H1 (cell line): ENCODE data around the gene MGLL. TPM values are rescaled to one million over a fixed set of nuclear protein-coding genes. Genes with fewer than 3 reads are reported as not detected.

Experiments
- CTCF ChIA-PET: fragments of 300-600 bp; sonication (Branson Sonifier 250); formaldehyde crosslinking; loops from one replicate; lab custom pipeline; 2021; ENCODE audit not compliant: partially characterized antibody; lab: Charles Lee
- POLR2A ChIA-PET: fragments of 300-600 bp; sonication (Branson Sonifier 250); formaldehyde crosslinking; loops from one replicate; lab custom pipeline; 2021; ENCODE audit warnings: inconsistent platforms; ENCODE audit not compliant: partially characterized antibody; lab: Charles Lee
- DNase-seq, 2 experiments: peaks; one replicate each; pipeline versions ENCODE4 v3.0.0 to v3.0.0-alpha.2; 2010 to 2022; ENCODE audit warnings: low spot score in 2 of 2, low read depth in 1 of 2, mixed read lengths in 1 of 2
- FAIRE-seq: peaks from 2 replicates; lab custom pipeline; 2011; peaks lifted over from hg19 to GRCh38; lab: Jason Lieb, UNC
- H2AFZ ChIP-seq: 2 replicates; pipeline ENCODE4 v1.8.1; 2012; ENCODE audit warnings: low read length, inconsistent platforms
- H2AK5ac ChIP-seq: 2 replicates; pipeline ENCODE4 v1.6.1; 2013; ENCODE audit warnings: low read depth, low read length
- H2BK120ac ChIP-seq: replicated peaks from 2 replicates; pipeline ENCODE3; 2013; ENCODE audit warnings: low read depth, low read length, inconsistent platforms
- H2BK12ac ChIP-seq: 2 replicates; pipeline ENCODE4 v1.6.1; 2013; ENCODE audit warnings: low read depth, low read length
- H2BK15ac ChIP-seq: 2 replicates; pipeline ENCODE4 v1.6.1; 2013; ENCODE audit warnings: low read length
- H2BK20ac ChIP-seq: 2 replicates; pipeline ENCODE4 v1.6.1; 2013; ENCODE audit warnings: low read length
- H2BK5ac ChIP-seq: 2 replicates; pipeline ENCODE4 v1.6.1; 2013; ENCODE audit warnings: low read depth, low read length
- H3K14ac ChIP-seq: 2 replicates; pipeline ENCODE4 v1.6.1; 2013; ENCODE audit warnings: inconsistent platforms; ENCODE audit not compliant: insufficient read length
- H3K18ac ChIP-seq: 2 replicates; pipeline ENCODE4 v1.6.1; 2013; ENCODE audit warnings: low read length; ENCODE audit errors: extremely low read depth
- H3K23ac ChIP-seq: 2 replicates; pipeline ENCODE4 v1.6.1; 2013; ENCODE audit warnings: inconsistent platforms; ENCODE audit not compliant: insufficient read length
- H3K23me2 ChIP-seq: 2 replicates; pipeline ENCODE4 v1.6.1; 2013; ENCODE audit warnings: low read depth, low read length
- H3K27ac ChIP-seq: 2 replicates; pipeline ENCODE4 v1.6.1; 2011; ENCODE audit warnings: low read depth, low read length, inconsistent platforms
- H3K27me3 ChIP-seq, 4 experiments: replicated peaks in 1 of 4; 1 replicate in 1 of 4; 2 replicates in 3 of 4; pipeline versions ENCODE4 v1.6.1 to v1.8.1; 2011 to 2013; ENCODE audit warnings: low read length in 3 of 4, mild to moderate bottlenecking in 3 of 4, inconsistent platforms in 2 of 4, mixed read lengths in 2 of 4, moderate library complexity in 1 of 4; ENCODE audit not compliant: control insufficient read depth in 3 of 4, insufficient read depth in 3 of 4; ENCODE audit errors: extremely low read depth in 1 of 4
- H3K36me3 ChIP-seq, 4 experiments: 2 replicates each; pipeline versions ENCODE4 v1.6.1 to v1.8.1; 2011 to 2013; ENCODE audit warnings: mild to moderate bottlenecking in 4 of 4, low read length in 3 of 4, moderate library complexity in 2 of 4, control low read depth in 1 of 4, inconsistent platforms in 1 of 4; ENCODE audit not compliant: insufficient read depth in 4 of 4, control insufficient read depth in 2 of 4
- H3K4ac ChIP-seq: replicated peaks from 2 replicates; pipeline ENCODE3; 2013; ENCODE audit warnings: low read length, low read depth, mixed read lengths, inconsistent platforms; ENCODE audit not compliant: insufficient read length
- H3K4me1 ChIP-seq, 4 experiments: replicated peaks in 1 of 4; 1 replicate in 1 of 4; 2 replicates in 3 of 4; pipeline versions ENCODE4 v1.6.1 to v1.8.1; 2011 to 2013; ENCODE audit warnings: low read length in 3 of 4, inconsistent platforms in 2 of 4, mixed read lengths in 1 of 4; ENCODE audit not compliant: insufficient read depth in 4 of 4, control insufficient read depth in 3 of 4
- H3K4me2 ChIP-seq, 2 experiments: 2 replicates each; pipeline versions ENCODE4 v1.6.1 to v1.8.1; 2011 to 2013; ENCODE audit warnings: low read depth in 2 of 2, low read length in 2 of 2, control low read depth in 1 of 2, inconsistent platforms in 1 of 2, mild to moderate bottlenecking in 1 of 2; ENCODE audit not compliant: insufficient read depth in 1 of 2
- H3K4me3 ChIP-seq, 4 experiments: fragments of 200-600, 300-600 bp in 1 of 4; sonication (generic), shearing (Covaris generic), sonication (Bioruptor Twin) in 1 of 4; 2 replicates each; pipeline versions ENCODE4 v1.5.1 to v1.8.1; 2011 to 2016; ENCODE audit warnings: low read length in 4 of 4, low read depth in 3 of 4, control low read depth in 2 of 4, inconsistent platforms in 2 of 4, mild to moderate bottlenecking in 2 of 4, mixed read lengths in 1 of 4, moderate library complexity in 1 of 4; ENCODE audit not compliant: insufficient read depth in 2 of 4; ENCODE audit errors: extremely low read depth in 1 of 4
- H3K56ac ChIP-seq: replicated peaks from 2 replicates; pipeline ENCODE3; 2013; ENCODE audit warnings: low read depth, mild to moderate bottlenecking, mixed read lengths, low read length, inconsistent platforms; ENCODE audit not compliant: insufficient read length
- H3K79me1 ChIP-seq: 2 replicates; pipeline ENCODE4 v1.6.1; 2013; ENCODE audit warnings: low read depth, low read length, control low read depth
- H3K79me2 ChIP-seq, 2 experiments: 2 replicates each; pipeline versions ENCODE4 v1.6.1 to v1.8.1; 2012 to 2013; ENCODE audit warnings: low read length in 2 of 2, mild to moderate bottlenecking in 2 of 2, inconsistent platforms in 1 of 2; ENCODE audit not compliant: insufficient read depth in 2 of 2, control insufficient read depth in 1 of 2
- H3K9ac ChIP-seq, 4 experiments: replicated peaks in 1 of 4; 1 replicate in 1 of 4; 2 replicates in 3 of 4; pipeline versions ENCODE4 v1.6.1 to v1.8.1; 2011 to 2013; ENCODE audit warnings: low read depth in 3 of 4, low read length in 3 of 4, control low read depth in 2 of 4, mild to moderate bottlenecking in 2 of 4, moderate library complexity in 2 of 4, inconsistent platforms in 1 of 4; ENCODE audit errors: extremely low read depth in 1 of 4
- H3K9me3 ChIP-seq, 2 experiments: 2 replicates each; pipeline versions ENCODE4 v1.6.1 to v1.8.1; 2012 to 2013; ENCODE audit warnings: mild to moderate bottlenecking in 2 of 2, moderate library complexity in 2 of 2, control low read depth in 1 of 2, inconsistent platforms in 1 of 2, low read depth in 1 of 2, low read length in 1 of 2, mixed read lengths in 1 of 2; ENCODE audit not compliant: insufficient read depth in 2 of 2
- H4K20me1 ChIP-seq, 2 experiments: replicated peaks in 1 of 2; 2 replicates each; pipeline versions ENCODE3 to v1.8.1; 2011 to 2013; ENCODE audit warnings: inconsistent platforms in 2 of 2, low read length in 2 of 2, mild to moderate bottlenecking in 1 of 2; ENCODE audit not compliant: insufficient read depth in 2 of 2, control insufficient read depth in 1 of 2
- H4K5ac ChIP-seq: 2 replicates; pipeline ENCODE4 v1.6.1; 2013; ENCODE audit warnings: low read length, low read depth, mixed read lengths, inconsistent platforms; ENCODE audit not compliant: insufficient read length
- H4K8ac ChIP-seq: 2 replicates; pipeline ENCODE4 v1.8.0; 2013; ENCODE audit warnings: mild to moderate bottlenecking, moderate library complexity, low read length, inconsistent platforms; ENCODE audit not compliant: insufficient read depth; ENCODE audit errors: extremely low read depth
- H4K91ac ChIP-seq: replicated peaks from 2 replicates; pipeline ENCODE3; 2013; ENCODE audit warnings: low read length, mixed read lengths, inconsistent platforms; ENCODE audit not compliant: insufficient read length
- NRF1 ChIP-seq: IDR thresholded peaks from 2 replicates; pipeline ENCODE4 v1.6.1; 2011; ENCODE audit warnings: mild to moderate bottlenecking, low read depth, low read length, improper control_type of control experiment
- TBP ChIP-seq: IDR thresholded peaks from 2 replicates; pipeline ENCODE4 v1.6.1; 2011; ENCODE audit warnings: low read depth, low read length, improper control_type of control experiment
- WGBS, 2 experiments: shearing (Covaris generic) in 1 of 2; methylation state at CpG; one replicate each; pipeline versions ENCODE4 v1.1.6 to v1.1.7; 2013 to 2015; ENCODE audit warnings: low lambda C conversion rate in 2 of 2, mixed read lengths in 2 of 2, inconsistent platforms in 1 of 2, low coverage in 1 of 2, missing lambda C conversion rate in 1 of 2; ENCODE audit not compliant: insufficient replicate concordance in 2 of 2, insufficient coverage in 1 of 2, insufficient read length in 1 of 2; ENCODE audit errors: extremely low coverage in 1 of 2, missing lambda C conversion rate in 1 of 2; 5-methylcytosine and 5-hydroxymethylcytosine counted together
- polyA plus RNA-seq, 7 experiments: library from polyadenylated mRNA; depleted of rRNA in 3 of 7; stranded (reverse) in 5 of 7; unstranded in 2 of 7; fragments of >200 nt in 5 of 7; fragments of 200-250 nt in 2 of 7; gene quantifications; 1 replicate in 5 of 7; 2 replicates in 1 of 7; 4 replicates in 1 of 7; pipeline versions ENCODE4 v1.2.1 to v1.2.3, GENCODE V29; 2011 to 2013; ENCODE audit warnings: missing spikeins in 2 of 7, mixed read lengths in 2 of 7
- total RNA-seq: library from RNA; stranded (reverse); fragmentation: NEBNext Ultra II Directional; extraction: Animal tissue kit (Norgen Biotek cat#: 25700); gene quantifications from 2 replicates; pipeline ENCODE4 v1.2.1, GENCODE V29; 2021

MGLL gene
- total and polyA plus RNA-seq, 2 of the 8 experiments (the other 6 are each of a cell fraction or from before 2014, with no cell fraction given): 0.05 to 0.34 TPM

GRCh38 chr3:127741246-127741645 is 81.1 kb downstream of the MGLL start:
- CTCF ChIA-PET: interaction anchor here (2.6 to 2.9 kb wide), 2 partner anchors 8 to 45 kb away, joined by 9 to 14 read pairs; no protein-coding TSS in a partner anchor
- no peaks in the 10 kb centered on the region for H3K36me3 ChIP-seq

More at GRCh38 chr3:127741246-127741645, 81.1 kb downstream of the MGLL start:
- H3K79me2 ChIP-seq: no peaks in the 10 kb centered on the region
- H3K79me1 ChIP-seq: no peaks in the 10 kb centered on the region
- H3K4ac ChIP-seq: no peak overlapping the region
- H4K20me1 ChIP-seq: no peaks in the 10 kb centered on the region
- no peak for TF ChIP-seq NRF1
- TF ChIP-seq TBP: no peak
- TF ChIP-seq, all 59 proteins: peak for 0
- Histone ChIP-seq H3K23ac (no peak overlapping the region), H3K56ac (no peak overlapping the region), H4K5ac (no peak overlapping the region), H4K91ac (no peak overlapping the region), H2AFZ (no peak overlapping the region), H3K9me3 (no peaks in the 10 kb centered on the region), H4K8ac (no peak overlapping the region), H3K27ac (no peak overlapping the region), H3K23me2 (no peaks in the 10 kb centered on the region), H3K27me3 (no peaks in the 10 kb centered on the region), H3K4me3 (no peak overlapping the region), H2AK5ac (no peak overlapping the region), H2BK120ac (no peak overlapping the region), H3K18ac (no peak overlapping the region), H2BK5ac (no peak overlapping the region), H3K4me1 (no peaks in the 10 kb centered on the region), H2BK12ac (no peak overlapping the region), H2BK15ac (no peak overlapping the region), H3K9ac (no peak overlapping the region), H2BK20ac (no peak overlapping the region), H3K14ac (no peak overlapping the region), H3K4me2 (no peak overlapping the region)
- FAIRE-seq (no peak), DNase-seq (no peak)
- POLR2A ChIA-PET: no interaction called here
- WGBS, 2 experiments: 94% methylated on average over 8 of the region's 8 CpGs; no CpG with 5 or more reads in 1 of the 2 experiments
